HEK293 (cell line): ENCODE data around the gene TNS4.

Experiments used
- CTCF ChIA-PET: fragments of 350-600 bp; formaldehyde crosslinking; extraction: SDS; loops from one replicate; lab custom pipeline; 2021; ENCODE audit warnings: antibody characterized with exemption; lab: Yijun Ruan, JAX
- POLR2A ChIA-PET: fragments of 300-600 bp; formaldehyde crosslinking; extraction: SDS; loops from one replicate; lab custom pipeline; 2020; ENCODE audit warnings: antibody characterized with exemption, inconsistent platforms; lab: Yijun Ruan, JAX
- H3K27ac ChIP-seq: fragments of 200-500 bp; sonication (Bioruptor generic); 2 replicates; pipeline ENCODE4 v1.5.1; 2014; ENCODE audit warnings: low read depth, low read length, control low read depth, inconsistent platforms; ENCODE audit errors: extremely low read depth
- H3K36me3 ChIP-seq, 2 experiments: fragments of 200-500 bp in 1 of 2; sonication (Bioruptor generic) in 1 of 2; 1 replicate in 1 of 2; 2 replicates in 1 of 2; pipeline ENCODE4 v1.5.1; 2014 to 2017; ENCODE audit warnings: inconsistent platforms in 2 of 2, low read length in 2 of 2; ENCODE audit not compliant: control insufficient read depth in 2 of 2, insufficient read depth in 1 of 2
- H3K4me1 ChIP-seq: fragments of 200-500 bp; sonication (Bioruptor generic); 2 replicates; pipeline ENCODE4 v1.5.1; 2014; ENCODE audit warnings: mild to moderate bottlenecking, low read length, inconsistent platforms; ENCODE audit not compliant: control insufficient read depth, insufficient read depth
- H3K4me3 ChIP-seq: 2 replicates; pipeline ENCODE4 v1.5.1; 2011; ENCODE audit warnings: low read depth, mild to moderate bottlenecking, control low read depth, low read length, moderate library complexity
- H3K9me3 ChIP-seq: fragments of 200-500 bp; sonication (Bioruptor generic); 2 replicates; pipeline ENCODE4 v1.5.1; 2014; ENCODE audit warnings: low read depth, low read length, inconsistent platforms; ENCODE audit not compliant: control insufficient read depth, insufficient read depth
- EGR2 ChIP-seq: fragments of 450-650 bp; formaldehyde crosslinking; IDR thresholded peaks from 2 replicates; pipeline ENCODE4 v1.5.1; 2016; ENCODE audit warnings: low read depth, missing biosample characterization, missing genetic modification characterization
- IKZF3 ChIP-seq: fragments of 450-650 bp; IDR thresholded peaks from 2 replicates; pipeline ENCODE4 v1.5.0; 2018; ENCODE audit warnings: missing biosample characterization, mild to moderate bottlenecking, missing genetic modification characterization, moderate library complexity
- RBAK ChIP-seq: fragments of 450-650 bp; formaldehyde crosslinking; IDR thresholded peaks from 2 replicates; pipeline ENCODE4 v1.5.1; 2016; ENCODE audit warnings: missing biosample characterization, missing genetic modification characterization
- SALL2 ChIP-seq: fragments of 450-650 bp; formaldehyde crosslinking; IDR thresholded peaks from 2 replicates; pipeline ENCODE4 v1.5.0; 2017; ENCODE audit warnings: missing biosample characterization, mild to moderate bottlenecking, missing genetic modification characterization, borderline replicate concordance
- SP7 ChIP-seq: fragments of 450-650 bp; formaldehyde crosslinking; IDR thresholded peaks from 2 replicates; pipeline ENCODE4 v1.5.1; 2016; ENCODE audit warnings: missing biosample characterization, missing genetic modification characterization
- ZBTB17 ChIP-seq: fragments of 450-650 bp; formaldehyde crosslinking; IDR thresholded peaks from 2 replicates; pipeline ENCODE4 v1.5.1; 2016; ENCODE audit warnings: missing biosample characterization, missing genetic modification characterization
- ZBTB8A ChIP-seq: fragments of 450-650 bp; formaldehyde crosslinking; IDR thresholded peaks from 2 replicates; pipeline ENCODE4 v1.5.1; 2016; ENCODE audit warnings: missing biosample characterization, missing genetic modification characterization
- ZFHX2 ChIP-seq: fragments of 450-650 bp; formaldehyde crosslinking; conservative IDR thresholded peaks from 2 replicates; pipeline ENCODE4 v1.5.1; 2016; ENCODE audit warnings: missing biosample characterization, missing genetic modification characterization
- ZFP41 ChIP-seq: fragments of 450-650 bp; formaldehyde crosslinking; IDR thresholded peaks from 2 replicates; pipeline ENCODE4 v1.5.1; 2016; ENCODE audit warnings: missing biosample characterization, missing genetic modification characterization, borderline replicate concordance
- ZFP69B ChIP-seq: fragments of 450-650 bp; formaldehyde crosslinking; IDR thresholded peaks from 2 replicates; pipeline ENCODE4 v1.5.1; 2016; ENCODE audit warnings: missing biosample characterization, missing genetic modification characterization
- ZNF391 ChIP-seq: fragments of 450-650 bp; formaldehyde crosslinking; IDR thresholded peaks from 2 replicates; pipeline ENCODE4 v1.5.1; 2016; ENCODE audit warnings: low read depth, missing biosample characterization, missing genetic modification characterization, borderline replicate concordance
- ZNF416 ChIP-seq: fragments of 450-650 bp; formaldehyde crosslinking; IDR thresholded peaks from 2 replicates; pipeline ENCODE4 v1.5.1; 2016; ENCODE audit warnings: missing biosample characterization, missing genetic modification characterization
- ZNF426 ChIP-seq: fragments of 450-650 bp; formaldehyde crosslinking; IDR thresholded peaks from 2 replicates; pipeline ENCODE4 v1.5.1; 2017; ENCODE audit warnings: missing biosample characterization, missing genetic modification characterization, mild to moderate bottlenecking, inconsistent platforms, moderate library complexity
- ZNF473 ChIP-seq: fragments of 450-650 bp; formaldehyde crosslinking; IDR thresholded peaks from 2 replicates; pipeline ENCODE4 v1.5.1; 2017; ENCODE audit warnings: missing biosample characterization, missing genetic modification characterization
- ZNF514 ChIP-seq: fragments of 450-650 bp; formaldehyde crosslinking; IDR thresholded peaks from 2 replicates; pipeline ENCODE4 v1.5.1; 2016; ENCODE audit warnings: missing biosample characterization, missing genetic modification characterization
- ZNF521 ChIP-seq: fragments of 450-650 bp; formaldehyde crosslinking; IDR thresholded peaks from 2 replicates; pipeline ENCODE4 v1.5.1; 2017; ENCODE audit warnings: missing biosample characterization, mild to moderate bottlenecking, missing genetic modification characterization
- ZNF548 ChIP-seq: fragments of 450-650 bp; formaldehyde crosslinking; IDR thresholded peaks from 2 replicates; pipeline ENCODE4 v1.5.1; 2016; ENCODE audit warnings: missing biosample characterization, missing genetic modification characterization
- ZNF561 ChIP-seq: fragments of 450-650 bp; IDR thresholded peaks from 2 replicates; pipeline ENCODE4 v1.5.1; 2018; ENCODE audit warnings: missing biosample characterization, missing genetic modification characterization, borderline replicate concordance
- ZNF600 ChIP-seq: fragments of 450-650 bp; formaldehyde crosslinking; IDR thresholded peaks from 2 replicates; pipeline ENCODE4 v1.5.1; 2016; ENCODE audit warnings: missing biosample characterization, missing genetic modification characterization
- ZNF830 ChIP-seq: fragments of 450-650 bp; IDR thresholded peaks from 2 replicates; pipeline ENCODE4 v1.5.0; 2018; ENCODE audit warnings: missing biosample characterization, missing genetic modification characterization, low read depth, mild to moderate bottlenecking, moderate library complexity
- ZSCAN4 ChIP-seq: fragments of 450-650 bp; formaldehyde crosslinking; IDR thresholded peaks from 2 replicates; pipeline ENCODE4 v1.5.1; 2017; ENCODE audit warnings: missing biosample characterization, missing genetic modification characterization
- TF ChIP-seq, protein P1 (sequence below): fragments of 450-650 bp; formaldehyde crosslinking; IDR thresholded peaks from 2 replicates; pipeline ENCODE4 v1.5.1; 2016; ENCODE audit warnings: missing biosample characterization, missing genetic modification characterization, borderline replicate concordance
- TF ChIP-seq, protein P2 (sequence below): fragments of 450-650 bp; formaldehyde crosslinking; IDR thresholded peaks from 2 replicates; pipeline ENCODE4 v1.5.1; 2016; ENCODE audit warnings: missing biosample characterization, missing genetic modification characterization

TNS4 gene

DNA sequence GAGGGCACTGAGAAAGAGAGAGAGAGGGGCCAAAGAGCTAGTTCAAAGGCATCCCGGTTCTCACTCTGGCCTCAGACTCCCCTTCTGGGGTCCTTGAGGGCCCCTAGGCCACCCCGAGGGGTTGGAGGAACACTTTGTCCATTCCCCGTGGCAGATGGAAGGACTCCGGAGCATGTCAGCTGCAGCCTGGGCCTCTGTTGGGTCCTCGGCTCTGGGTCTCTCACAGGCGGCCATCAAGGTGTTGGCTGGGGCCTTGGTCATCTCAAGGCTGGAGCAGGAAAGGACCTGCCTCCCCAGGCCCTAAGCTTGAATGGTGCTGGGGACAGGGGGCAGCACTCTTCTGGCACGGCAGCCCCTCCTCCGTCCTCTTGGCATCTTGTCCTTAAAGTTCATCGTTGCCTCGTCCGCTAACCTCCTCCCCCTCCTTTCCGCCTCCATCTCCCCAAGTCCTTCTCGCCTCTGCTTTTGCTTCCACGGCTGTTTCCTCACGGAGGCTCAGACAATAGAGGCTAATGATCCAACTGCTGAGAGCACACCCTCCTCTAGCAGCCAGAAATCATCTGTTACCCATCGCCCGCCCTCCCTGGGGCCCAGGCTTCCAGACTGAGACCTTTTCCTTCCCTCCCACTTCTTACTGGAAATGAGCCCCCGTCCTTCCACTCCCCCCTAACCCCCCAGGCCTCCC, 40.6 kb upstream of the TNS4 start:
- Histone ChIP-seq H3K36me3 (no peaks in the 10 kb centered on the region), H3K27ac (no peak overlapping the region), H3K4me1 (no peaks in the 10 kb centered on the region), H3K4me3 (no peak overlapping the region), H3K9me3 (no peaks in the 10 kb centered on the region)
- TF ChIP-seq EGR2 (tag by site-specific recombination) = peak; percentile 71
- TF ChIP-seq ZFHX2 (tag by site-specific recombination) = peak; percentile 66
- no peak for TF ChIP-seq ZNF391 (tag by site-specific recombination)
- TF ChIP-seq ZFP41 (tag by site-specific recombination) = no peak
- POLR2A ChIA-PET = no interaction called here
- CTCF ChIA-PET = interaction anchor here (11.3 kb wide), 1 partner anchor 9 kb away, joined by 76 read pairs; no protein-coding TSS in a partner anchor

- Histone ChIP-seq H3K36me3 (no peaks in the 10 kb centered on the region), H3K4me3 (no peak overlapping the region), H3K4me1 (no peaks in the 10 kb centered on the region), H3K27ac (no peak overlapping the region), H3K9me3 (no peaks in the 10 kb centered on the region)
- POLR2A ChIA-PET = no interaction called here
- CTCF ChIA-PET = interaction anchor here (1.3 to 11.3 kb wide), 2 partner anchors 8 to 186 kb away, joined by 4 to 76 read pairs; no protein-coding TSS in a partner anchor
- TF ChIP-seq ZFP69B (tag by site-specific recombination) = no peak
- no peak for TF ChIP-seq ZNF548 (tag by site-specific recombination)
- no peak for TF ChIP-seq ZNF521
- TF ChIP-seq ZSCAN4 (tag by site-specific recombination) = peak; percentile 90
- no peak for TF ChIP-seq ZNF514
- TF ChIP-seq, protein P1, sequence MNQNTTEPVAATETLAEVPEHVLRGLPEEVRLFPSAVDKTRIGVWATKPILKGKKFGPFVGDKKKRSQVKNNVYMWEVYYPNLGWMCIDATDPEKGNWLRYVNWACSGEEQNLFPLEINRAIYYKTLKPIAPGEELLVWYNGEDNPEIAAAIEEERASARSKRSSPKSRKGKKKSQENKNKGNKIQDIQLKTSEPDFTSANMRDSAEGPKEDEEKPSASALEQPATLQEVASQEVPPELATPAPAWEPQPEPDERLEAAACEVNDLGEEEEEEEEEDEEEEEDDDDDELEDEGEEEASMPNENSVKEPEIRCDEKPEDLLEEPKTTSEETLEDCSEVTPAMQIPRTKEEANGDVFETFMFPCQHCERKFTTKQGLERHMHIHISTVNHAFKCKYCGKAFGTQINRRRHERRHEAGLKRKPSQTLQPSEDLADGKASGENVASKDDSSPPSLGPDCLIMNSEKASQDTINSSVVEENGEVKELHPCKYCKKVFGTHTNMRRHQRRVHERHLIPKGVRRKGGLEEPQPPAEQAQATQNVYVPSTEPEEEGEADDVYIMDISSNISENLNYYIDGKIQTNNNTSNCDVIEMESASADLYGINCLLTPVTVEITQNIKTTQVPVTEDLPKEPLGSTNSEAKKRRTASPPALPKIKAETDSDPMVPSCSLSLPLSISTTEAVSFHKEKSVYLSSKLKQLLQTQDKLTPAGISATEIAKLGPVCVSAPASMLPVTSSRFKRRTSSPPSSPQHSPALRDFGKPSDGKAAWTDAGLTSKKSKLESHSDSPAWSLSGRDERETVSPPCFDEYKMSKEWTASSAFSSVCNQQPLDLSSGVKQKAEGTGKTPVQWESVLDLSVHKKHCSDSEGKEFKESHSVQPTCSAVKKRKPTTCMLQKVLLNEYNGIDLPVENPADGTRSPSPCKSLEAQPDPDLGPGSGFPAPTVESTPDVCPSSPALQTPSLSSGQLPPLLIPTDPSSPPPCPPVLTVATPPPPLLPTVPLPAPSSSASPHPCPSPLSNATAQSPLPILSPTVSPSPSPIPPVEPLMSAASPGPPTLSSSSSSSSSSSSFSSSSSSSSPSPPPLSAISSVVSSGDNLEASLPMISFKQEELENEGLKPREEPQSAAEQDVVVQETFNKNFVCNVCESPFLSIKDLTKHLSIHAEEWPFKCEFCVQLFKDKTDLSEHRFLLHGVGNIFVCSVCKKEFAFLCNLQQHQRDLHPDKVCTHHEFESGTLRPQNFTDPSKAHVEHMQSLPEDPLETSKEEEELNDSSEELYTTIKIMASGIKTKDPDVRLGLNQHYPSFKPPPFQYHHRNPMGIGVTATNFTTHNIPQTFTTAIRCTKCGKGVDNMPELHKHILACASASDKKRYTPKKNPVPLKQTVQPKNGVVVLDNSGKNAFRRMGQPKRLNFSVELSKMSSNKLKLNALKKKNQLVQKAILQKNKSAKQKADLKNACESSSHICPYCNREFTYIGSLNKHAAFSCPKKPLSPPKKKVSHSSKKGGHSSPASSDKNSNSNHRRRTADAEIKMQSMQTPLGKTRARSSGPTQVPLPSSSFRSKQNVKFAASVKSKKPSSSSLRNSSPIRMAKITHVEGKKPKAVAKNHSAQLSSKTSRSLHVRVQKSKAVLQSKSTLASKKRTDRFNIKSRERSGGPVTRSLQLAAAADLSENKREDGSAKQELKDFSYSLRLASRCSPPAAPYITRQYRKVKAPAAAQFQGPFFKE = no peak
Measured at GRCh38 chr17:40541060-40541872, 39.8 kb upstream of the TNS4 start.

GRCh38 chr17:40540448-40540847, 39.0 kb upstream of the TNS4 start:
- no peaks in the 10 kb centered on the region for H3K9me3 ChIP-seq
- H3K4me1 ChIP-seq = no peaks in the 10 kb centered on the region
- POLR2A ChIA-PET = interaction anchor here (0.6 kb wide), 1 partner anchor 123 kb away, joined by 3 read pairs; the partner anchor contains the start of gene TOP2A
- CTCF ChIA-PET = interaction anchor here (1.2 to 1.4 kb wide), 4 partner anchors 18 to 186 kb away, joined by 3 to 9 read pairs (median 6); no protein-coding TSS in a partner anchor
- no peak overlapping the region for H3K4me3 ChIP-seq
- H3K36me3 ChIP-seq = no peaks in the 10 kb centered on the region
- no peak overlapping the region for H3K27ac ChIP-seq
- TF ChIP-seq RBAK (tag by site-specific recombination) = no peak
- no peak for TF ChIP-seq SP7
- no peak for TF ChIP-seq ZNF600 (tag by site-specific recombination)
- TF ChIP-seq ZNF473 (tag by site-specific recombination) = no peak
- no peak for TF ChIP-seq SALL2 (tag by site-specific recombination)
- TF ChIP-seq ZNF426 = no peak
- no peak for TF ChIP-seq ZNF830 (tag by site-specific recombination)
- no peak for TF ChIP-seq ZBTB17 (tag by site-specific recombination)
- TF ChIP-seq, protein P2, sequence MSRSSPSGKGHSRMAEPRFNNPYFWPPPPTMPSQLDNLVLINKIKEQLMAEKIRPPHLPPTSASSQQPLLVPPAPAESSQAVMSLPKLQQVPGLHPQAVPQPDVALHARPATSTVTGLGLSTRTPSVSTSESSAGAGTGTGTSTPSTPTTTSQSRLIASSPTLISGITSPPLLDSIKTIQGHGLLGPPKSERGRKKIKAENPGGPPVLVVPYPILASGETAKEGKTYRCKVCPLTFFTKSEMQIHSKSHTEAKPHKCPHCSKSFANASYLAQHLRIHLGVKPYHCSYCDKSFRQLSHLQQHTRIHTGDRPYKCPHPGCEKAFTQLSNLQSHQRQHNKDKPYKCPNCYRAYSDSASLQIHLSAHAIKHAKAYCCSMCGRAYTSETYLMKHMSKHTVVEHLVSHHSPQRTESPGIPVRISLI (tag by site-specific recombination) = no peak
- no peak for TF ChIP-seq ZNF561 (tag by site-specific recombination)
- no peak for TF ChIP-seq ZNF416 (tag by site-specific recombination)
- TF ChIP-seq ZBTB8A (tag by site-specific recombination) = no peak
- TF ChIP-seq IKZF3 (tag by site-specific recombination) = no peak
